Testis (tissue), 3 donors: ENCODE data around the gene KCNQ1. TPM values are rescaled to one million over a fixed set of nuclear protein-coding genes. Genes with fewer than 3 reads are reported as not detected.

ENCODE experiments used
- DNase-seq: peaks from one replicate; pipeline ENCODE4 v3.0.0-alpha.2; 2019
- H3K27ac ChIP-seq, 2 donors: fragments of 200-600 bp; sonication (generic); one replicate each; pipeline ENCODE4 v1.5.1; 2019
- H3K27me3 ChIP-seq: fragments of 200-600 bp; sonication (generic); one replicate; pipeline ENCODE4 v1.5.1; 2019
- H3K36me3 ChIP-seq: fragments of 200-600 bp; sonication (generic); one replicate; pipeline ENCODE4 v1.5.1; 2017; ENCODE audit warnings: low read depth; ENCODE audit errors: missing control alignments
- H3K4me1 ChIP-seq: fragments of 200-600 bp; sonication (generic); one replicate; pipeline ENCODE4 v1.5.1; 2019
- H3K4me3 ChIP-seq, 2 donors: fragments of 200-600 bp; sonication (generic); one replicate each; pipeline ENCODE4 v1.5.1; 2017 to 2019
- H3K9me3 ChIP-seq: fragments of 200-600 bp; sonication (generic); one replicate; pipeline ENCODE4 v1.5.1; 2017
- POLR2A ChIP-seq: fragments of 450-650 bp; IDR thresholded peaks from one replicate; pipeline ENCODE4 v1.6.1; 2017; ENCODE audit warnings: antibody characterized with exemption, mild to moderate bottlenecking, moderate library complexity
- WGBS, 2 donors: methylation state at CpG; one replicate each; pipeline ENCODE4 v1.1.5; 2018; 5-methylcytosine and 5-hydroxymethylcytosine counted together
- intact Hi-C: fragments of 100-400 bp; cut with DNase I; formaldehyde crosslinking; loops from one replicate; pipeline ENCODE4 v1.15.1; 2023; ENCODE audit warnings: low total_unique reads
- polyA plus RNA-seq: library from polyadenylated mRNA; stranded (reverse); fragments of 350-450 nt; fragmentation: Illumina TruSeq; extraction: RNeasy Lipid Tissue Mini Kit (QIAGEN cat#74804); gene quantifications from one replicate; pipeline ENCODE4 v1.2.3, GENCODE V29; 2014; ENCODE audit warnings: low read depth, low replicate concordance; ENCODE audit not compliant: insufficient read depth
- total RNA-seq, 2 donors: library from RNA; depleted of rRNA; stranded (reverse); fragments of >200 nt; gene quantifications; one replicate each; pipeline ENCODE4 v1.2.3, GENCODE V29; 2016
- TF ChIP-seq, protein P1 (sequence below), 3 experiments: fragments of 450-650 bp in 2 of 3; fragments of 200-600 bp in 1 of 3; sonication (generic) in 1 of 3; IDR thresholded peaks; one replicate each; pipeline ENCODE4 v1.5.1; 2016 to 2019; ENCODE audit warnings: antibody characterized with exemption in 3 of 3, mild to moderate bottlenecking in 2 of 3, moderate library complexity in 1 of 3

The KCNQ1 gene
- total and polyA plus RNA-seq, 3 donors from 2014 or later = 6.0 to 24.2 (median 12.8) TPM

DNA sequence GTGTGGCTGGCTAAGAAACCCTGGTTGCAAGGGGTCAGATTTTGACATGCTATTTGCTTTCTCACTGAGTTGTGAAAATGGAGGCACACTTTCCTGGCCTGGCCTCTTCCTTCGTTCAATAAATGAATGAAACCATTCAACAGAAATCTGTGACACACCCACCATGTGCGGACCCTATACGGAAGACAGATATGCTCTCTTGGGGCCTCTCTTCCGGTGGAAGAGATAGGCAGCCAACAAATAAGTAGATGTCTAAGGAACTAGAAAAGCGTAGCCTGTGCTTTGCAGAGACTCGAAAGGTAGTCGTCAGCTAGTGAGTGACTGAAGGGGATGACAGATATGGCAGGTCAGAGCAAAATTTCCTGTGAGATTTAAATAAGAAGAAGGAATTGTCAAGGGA lies 249.7 kb downstream of the KCNQ1 start:
- intact Hi-C loops = no loop called here
- DNase-seq = no peak
- TF ChIP-seq POLR2A = no peak
- TF ChIP-seq, protein P1, sequence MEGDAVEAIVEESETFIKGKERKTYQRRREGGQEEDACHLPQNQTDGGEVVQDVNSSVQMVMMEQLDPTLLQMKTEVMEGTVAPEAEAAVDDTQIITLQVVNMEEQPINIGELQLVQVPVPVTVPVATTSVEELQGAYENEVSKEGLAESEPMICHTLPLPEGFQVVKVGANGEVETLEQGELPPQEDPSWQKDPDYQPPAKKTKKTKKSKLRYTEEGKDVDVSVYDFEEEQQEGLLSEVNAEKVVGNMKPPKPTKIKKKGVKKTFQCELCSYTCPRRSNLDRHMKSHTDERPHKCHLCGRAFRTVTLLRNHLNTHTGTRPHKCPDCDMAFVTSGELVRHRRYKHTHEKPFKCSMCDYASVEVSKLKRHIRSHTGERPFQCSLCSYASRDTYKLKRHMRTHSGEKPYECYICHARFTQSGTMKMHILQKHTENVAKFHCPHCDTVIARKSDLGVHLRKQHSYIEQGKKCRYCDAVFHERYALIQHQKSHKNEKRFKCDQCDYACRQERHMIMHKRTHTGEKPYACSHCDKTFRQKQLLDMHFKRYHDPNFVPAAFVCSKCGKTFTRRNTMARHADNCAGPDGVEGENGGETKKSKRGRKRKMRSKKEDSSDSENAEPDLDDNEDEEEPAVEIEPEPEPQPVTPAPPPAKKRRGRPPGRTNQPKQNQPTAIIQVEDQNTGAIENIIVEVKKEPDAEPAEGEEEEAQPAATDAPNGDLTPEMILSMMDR (IDR thresholded peaks at IDR 0.05) = no peak
- H3K4me3 ChIP-seq = no peak overlapping the region
- no peaks in the 10 kb centered on the region for H3K9me3 ChIP-seq
- H3K27ac ChIP-seq = no peak overlapping the region
- WGBS, 2 donors = 80 to 81% methylated on average over 7 of the region's 7 CpGs
- no peaks in the 10 kb centered on the region for H3K36me3 ChIP-seq
- no peaks in the 10 kb centered on the region for H3K27me3 ChIP-seq
- no peaks in the 10 kb centered on the region for H3K4me1 ChIP-seq

DNA sequence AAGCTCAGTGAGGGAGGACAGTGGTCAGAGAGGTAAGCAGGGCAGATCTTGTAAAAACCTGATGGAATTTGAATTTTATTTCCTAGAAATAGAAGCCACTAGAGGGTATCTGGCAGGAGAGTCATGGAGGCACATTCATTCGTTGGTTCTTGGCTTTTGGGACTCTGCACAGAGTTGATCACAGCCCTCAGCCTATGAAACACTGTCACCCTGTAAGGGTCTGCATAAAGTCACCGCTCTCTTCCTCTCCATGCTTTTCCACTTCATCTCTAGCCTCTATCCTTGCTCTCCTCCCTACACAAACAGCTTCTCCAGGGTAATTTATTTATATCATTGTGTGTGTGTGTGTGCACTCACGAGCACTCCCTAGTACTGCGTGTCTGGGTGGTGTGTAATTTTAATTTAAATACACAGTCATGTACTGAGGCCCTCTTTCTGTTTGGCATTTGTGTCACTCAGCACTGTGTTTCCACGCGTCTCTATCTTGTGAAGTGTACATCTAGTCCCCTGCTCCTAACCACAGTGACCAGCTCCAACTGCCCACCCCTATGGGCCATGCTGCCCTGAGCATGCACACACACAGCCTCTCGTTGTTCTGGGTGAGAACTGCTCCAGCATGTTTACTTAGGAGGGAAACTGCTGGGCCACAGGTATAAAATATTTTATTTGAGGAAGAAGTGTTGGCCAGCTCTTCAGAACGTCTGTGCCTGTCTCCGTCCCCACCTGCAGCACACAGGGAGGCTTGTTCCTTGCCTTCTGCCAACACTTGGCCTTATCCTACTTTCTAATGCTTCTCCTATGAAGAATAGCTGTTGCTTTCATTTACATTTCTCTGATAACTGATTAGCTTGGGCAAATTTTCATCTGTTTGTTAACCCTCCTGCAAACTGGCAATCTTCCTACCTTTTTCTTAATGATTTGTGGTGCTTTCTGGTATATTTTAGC lies 250.5 kb downstream of the KCNQ1 start:
- Histone ChIP-seq H3K9me3 (no peaks in the 10 kb centered on the region), H3K36me3 (no peaks in the 10 kb centered on the region), H3K27ac (no peak overlapping the region), H3K27me3 (no peaks in the 10 kb centered on the region), H3K4me1 (no peaks in the 10 kb centered on the region), H3K4me3 (no peak overlapping the region)
- no peak for DNase-seq
- WGBS, 2 donors = 89 to 92% methylated on average over 9 of the region's 9 CpGs
- intact Hi-C loops = no loop called here
- no peak for TF ChIP-seq POLR2A
- TF ChIP-seq, protein P1 (IDR thresholded peaks at IDR 0.05) = no peak

DNA sequence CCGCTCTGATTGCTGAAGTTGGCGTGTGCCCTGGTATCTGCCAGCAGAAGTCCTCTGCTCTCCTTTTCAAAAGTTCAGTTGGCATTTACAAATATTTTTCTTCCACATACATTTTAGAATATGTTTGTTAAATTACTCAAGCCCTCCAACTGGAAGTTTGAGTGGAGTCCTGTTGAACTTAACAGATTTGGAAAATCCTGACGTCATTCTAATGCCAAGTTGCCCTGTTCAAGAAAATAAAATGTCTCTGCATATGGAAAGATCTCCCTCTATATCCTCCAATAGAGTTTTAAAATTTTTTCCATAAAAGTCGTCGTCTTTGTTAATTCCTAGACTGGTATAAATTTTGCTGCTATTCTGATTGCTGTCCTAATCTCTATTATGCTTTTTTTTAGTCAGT lies 251.6 kb downstream of the KCNQ1 start:
- Histone ChIP-seq H3K36me3 (no peaks in the 10 kb centered on the region), H3K27ac (no peak overlapping the region), H3K4me1 (no peaks in the 10 kb centered on the region), H3K9me3 (no peaks in the 10 kb centered on the region), H3K27me3 (no peaks in the 10 kb centered on the region), H3K4me3 (no peak overlapping the region)
- intact Hi-C loops = no loop called here
- no peak for DNase-seq
- TF ChIP-seq, protein P1 (IDR thresholded peaks at IDR 0.05) = no peak
- no peak for TF ChIP-seq POLR2A
- 89 to 90% methylated on average over 5 of the region's 5 CpGs for WGBS, 2 donors

DNA sequence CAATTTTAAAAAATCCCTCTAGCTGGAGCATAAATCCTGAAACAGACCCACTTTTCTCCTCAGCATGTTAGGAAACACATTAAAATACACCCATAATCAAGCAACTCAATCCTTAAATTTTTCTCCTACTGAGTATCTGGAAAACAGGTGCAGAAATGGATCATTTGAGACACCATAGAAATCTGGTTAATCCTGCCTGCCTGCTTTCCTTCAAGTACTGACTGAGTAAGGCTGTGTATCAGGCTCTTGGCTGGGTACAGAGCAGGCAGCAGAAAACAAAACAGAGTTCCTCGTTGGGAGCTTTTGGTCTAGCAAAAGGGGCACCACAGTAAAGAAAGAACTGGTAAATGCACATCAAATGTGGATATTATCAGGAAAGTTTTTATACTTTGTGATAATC lies 253.1 kb downstream of the KCNQ1 start:
- H3K4me3 ChIP-seq = no peak overlapping the region
- H3K27me3 ChIP-seq = no peaks in the 10 kb centered on the region
- TF ChIP-seq, protein P1 (IDR thresholded peaks at IDR 0.05) = no peak
- TF ChIP-seq POLR2A = no peak
- H3K9me3 ChIP-seq = no peaks in the 10 kb centered on the region
- 25 to 59% methylated on average over 1 of the region's 1 CpG for WGBS, 2 donors
- no peaks in the 10 kb centered on the region for H3K36me3 ChIP-seq
- intact Hi-C loops = no loop called here
- no peak for DNase-seq
- H3K27ac ChIP-seq = no peak overlapping the region
- H3K4me1 ChIP-seq = no peaks in the 10 kb centered on the region
